ENCODE data around the gene HMCN2.

DNA sequence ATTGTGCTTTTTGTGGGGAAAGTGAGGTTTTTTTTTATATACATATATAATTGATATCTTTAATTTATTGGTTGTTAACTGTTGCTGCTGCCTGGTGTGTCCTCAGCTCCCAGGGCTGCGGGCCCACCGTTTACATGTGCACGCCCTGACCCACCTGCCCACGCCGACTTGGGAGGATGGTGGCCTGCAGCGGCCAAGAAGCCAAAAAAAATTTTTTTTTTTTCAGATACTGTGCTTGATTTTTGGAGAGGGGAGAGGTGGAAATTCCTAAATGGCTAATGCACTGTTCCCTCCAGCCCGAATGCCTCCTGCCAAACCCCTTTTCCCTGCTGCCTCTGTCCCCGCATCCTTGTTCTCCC, 32.0 kb upstream of the HMCN2 start:
- TF ChIP-seq POLR2A (IDR thresholded peaks at IDR 0.05; ENCODE audit: low read length) (no peak), GATA1 (IDR thresholded peaks at IDR 0.05; ENCODE audit: low read depth, low read length) (no peak)

All from erythroblast (primary cell).